NT2/D1 (cell line): ENCODE results near the gene ARHGEF19.
A peak's percentile ranks its signal among the peaks of the same experiment; 100 is the strongest.

Experiments
- DNase-seq: peaks from one replicate; pipeline ENCODE4 v3.0.0-alpha.2; 2011; ENCODE audit warnings: low read depth, low spot score
- H3K27me3 ChIP-seq: 2 replicates; pipeline ENCODE4 v1.6.0; 2011; ENCODE audit warnings: mild to moderate bottlenecking; ENCODE audit not compliant: insufficient read length, insufficient read depth
- H3K36me3 ChIP-seq: 2 replicates; pipeline ENCODE4 v1.6.1; 2011; ENCODE audit warnings: mild to moderate bottlenecking, low read length, mixed read lengths; ENCODE audit not compliant: insufficient read depth, insufficient read length
- H3K4me1 ChIP-seq: 2 replicates; pipeline ENCODE4 v1.5.1; 2011; ENCODE audit not compliant: insufficient read depth, insufficient read length
- H3K4me3 ChIP-seq: 2 replicates; pipeline ENCODE4 v1.5.1; 2011; ENCODE audit warnings: low read depth; ENCODE audit not compliant: insufficient read length
- H3K9ac ChIP-seq: 2 replicates; pipeline ENCODE4 v1.6.0; 2011; ENCODE audit warnings: low read depth; ENCODE audit not compliant: insufficient read length
- H3K9me3 ChIP-seq: 2 replicates; pipeline ENCODE4 v1.5.1; 2011; ENCODE audit warnings: mild to moderate bottlenecking, low read length; ENCODE audit not compliant: insufficient read depth
- SUZ12 ChIP-seq: IDR thresholded peaks from 2 replicates; pipeline ENCODE4 v1.6.1; 2011; ENCODE audit not compliant: insufficient read length, insufficient read depth; ENCODE audit errors: extremely low read depth
- YY1 ChIP-seq: IDR thresholded peaks from 2 replicates; pipeline ENCODE4 v1.6.1; 2011; ENCODE audit not compliant: insufficient read length, insufficient read depth
- ZNF274 ChIP-seq: IDR thresholded peaks from 2 replicates; pipeline ENCODE4 v1.6.1; 2011; ENCODE audit warnings: mild to moderate bottlenecking, low read depth, low read length

The ARHGEF19 gene

DNA sequence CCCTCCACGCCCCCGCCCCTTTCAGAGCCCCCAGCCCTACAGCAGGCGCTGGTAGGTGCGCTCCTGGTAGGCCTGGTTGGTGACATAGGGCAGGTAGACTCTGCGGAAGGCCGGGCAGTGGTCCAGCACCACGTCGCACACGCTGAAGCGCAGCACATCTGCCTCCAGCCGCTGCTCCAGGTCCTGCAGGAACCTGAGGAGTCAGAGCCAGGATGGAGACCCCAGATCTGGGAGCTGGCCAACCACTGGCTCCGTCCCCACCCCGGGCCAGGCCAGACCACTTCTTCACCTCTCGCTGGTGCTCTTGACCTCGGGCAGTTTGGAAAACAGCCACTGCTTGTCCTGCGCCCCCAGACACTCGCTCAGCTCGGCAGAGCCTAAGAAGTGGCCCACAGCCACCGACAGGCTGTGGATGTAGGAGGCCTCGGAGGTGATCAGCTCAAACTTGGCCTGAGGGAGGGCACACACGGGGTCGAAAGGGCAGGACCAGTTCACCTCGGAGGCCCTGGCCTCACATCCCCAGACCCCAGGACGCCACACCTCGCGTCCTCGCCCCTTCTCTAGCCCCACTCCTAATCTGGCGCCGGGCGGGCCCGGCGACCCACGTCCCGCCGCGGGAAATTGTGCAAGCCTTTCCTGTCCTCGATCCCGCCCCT is 6.4 kb downstream of the ARHGEF19 start:
- peaks cover 7% of the 10 kb centered on the region for H3K4me1 ChIP-seq
- H3K27me3 ChIP-seq, result peaks cover 2% of the 10 kb centered on the region
- H3K9me3 ChIP-seq, result no peaks in the 10 kb centered on the region
- TF ChIP-seq SUZ12 (no peak), YY1 (no peak), ZNF274 (no peak)
- H3K9ac ChIP-seq, result peak overlapping the region; percentile 85
- peak overlapping the region; percentile 49 for H3K4me3 ChIP-seq
- peaks cover 22% of the 10 kb centered on the region for H3K36me3 ChIP-seq
- no peak for DNase-seq

DNA sequence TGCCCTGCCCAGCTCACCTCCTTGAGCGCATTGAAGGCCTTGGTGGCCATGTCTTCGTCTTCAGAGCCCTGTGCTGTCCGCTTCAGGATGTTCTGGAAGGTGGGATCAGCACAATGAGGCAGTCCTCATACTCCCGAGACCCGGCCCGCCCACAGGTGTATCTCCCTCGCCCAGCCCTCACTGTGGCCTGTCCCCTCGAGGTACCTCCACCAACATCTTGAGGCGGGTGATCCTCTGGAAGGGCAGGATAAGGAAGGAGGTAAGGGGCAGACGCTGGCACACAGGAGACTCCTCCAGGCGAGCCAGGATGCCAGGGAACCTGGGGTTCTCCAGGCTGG is 7.1 kb downstream of the ARHGEF19 start:
- Histone ChIP-seq H3K36me3 (peaks cover 23% of the 10 kb centered on the region), H3K4me3 (no peak overlapping the region), H3K9ac (no peak overlapping the region), H3K4me1 (peaks cover 7% of the 10 kb centered on the region), H3K9me3 (no peaks in the 10 kb centered on the region), H3K27me3 (peaks cover 2% of the 10 kb centered on the region)
- no peak for DNase-seq
- no peak for TF ChIP-seq YY1
- no peak for TF ChIP-seq SUZ12
- no peak for TF ChIP-seq ZNF274

DNA sequence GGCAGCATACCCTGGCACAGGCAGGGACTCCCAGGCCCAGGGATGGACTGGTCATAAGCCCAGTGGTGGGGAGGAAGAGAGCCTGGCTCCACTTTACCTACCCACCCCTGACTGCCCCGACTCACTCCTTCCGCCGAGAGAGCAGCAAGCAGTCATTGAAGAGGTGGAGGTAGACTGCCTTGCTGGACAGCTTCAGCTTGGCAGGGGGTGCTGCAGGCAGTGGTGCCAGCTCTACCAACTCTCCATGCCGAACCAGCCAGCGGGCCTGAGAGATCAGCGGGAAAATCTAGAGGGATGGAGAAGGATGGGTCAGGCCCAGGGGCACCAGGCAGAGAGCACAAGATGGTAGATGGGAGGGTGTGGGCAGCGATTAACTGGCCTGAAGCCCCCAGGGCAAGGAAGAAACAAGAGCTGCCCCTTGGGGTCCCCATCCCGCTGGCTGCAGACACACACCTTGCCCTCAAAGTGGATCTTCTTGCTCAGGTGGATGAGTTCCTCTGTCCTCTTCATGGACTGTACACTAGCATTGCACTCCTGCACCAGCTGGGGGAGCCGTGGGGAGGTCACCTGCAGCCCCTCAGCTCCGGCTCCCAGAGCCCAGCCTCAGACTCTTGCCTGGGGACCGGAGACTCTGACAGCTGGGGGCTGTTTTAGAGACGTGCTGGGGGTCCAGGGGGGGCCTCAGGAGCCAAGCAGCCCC is 7.7 kb downstream of the ARHGEF19 start:
- Histone ChIP-seq H3K36me3 (peaks cover 23% of the 10 kb centered on the region), H3K4me1 (peaks cover 7% of the 10 kb centered on the region), H3K9me3 (no peaks in the 10 kb centered on the region), H3K27me3 (peaks cover 2% of the 10 kb centered on the region), H3K9ac (no peak overlapping the region), H3K4me3 (no peak overlapping the region)
- no peak for DNase-seq
- TF ChIP-seq YY1 (no peak), SUZ12 (no peak), ZNF274 (no peak)

DNA sequence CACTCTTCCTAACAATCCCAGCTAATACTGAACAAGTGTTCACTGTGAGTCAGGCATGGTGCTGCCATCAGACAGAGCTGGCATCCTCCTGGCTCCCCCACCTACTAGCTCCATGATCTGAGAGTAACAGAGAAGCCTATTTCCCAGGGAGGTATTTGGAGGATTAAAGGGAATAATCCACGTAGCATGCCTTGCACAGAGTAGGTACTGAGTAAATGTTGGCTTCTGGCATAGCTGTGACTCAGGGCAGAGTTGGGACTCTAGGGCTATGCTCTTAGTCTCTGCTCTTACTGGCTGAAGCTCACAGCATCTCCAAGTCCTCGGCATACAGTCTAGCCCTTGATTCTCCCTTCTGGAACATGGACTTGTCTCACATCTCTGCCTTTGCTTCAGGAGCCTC is 8.2 kb downstream of the ARHGEF19 start:
- peaks cover 2% of the 10 kb centered on the region for H3K27me3 ChIP-seq
- H3K36me3 ChIP-seq, result peaks cover 23% of the 10 kb centered on the region
- no peak overlapping the region for H3K4me3 ChIP-seq
- peaks cover 9% of the 10 kb centered on the region for H3K4me1 ChIP-seq
- DNase-seq, result no peak
- TF ChIP-seq SUZ12 (no peak), YY1 (no peak), ZNF274 (no peak)
- no peak overlapping the region for H3K9ac ChIP-seq
- H3K9me3 ChIP-seq, result no peaks in the 10 kb centered on the region

DNA sequence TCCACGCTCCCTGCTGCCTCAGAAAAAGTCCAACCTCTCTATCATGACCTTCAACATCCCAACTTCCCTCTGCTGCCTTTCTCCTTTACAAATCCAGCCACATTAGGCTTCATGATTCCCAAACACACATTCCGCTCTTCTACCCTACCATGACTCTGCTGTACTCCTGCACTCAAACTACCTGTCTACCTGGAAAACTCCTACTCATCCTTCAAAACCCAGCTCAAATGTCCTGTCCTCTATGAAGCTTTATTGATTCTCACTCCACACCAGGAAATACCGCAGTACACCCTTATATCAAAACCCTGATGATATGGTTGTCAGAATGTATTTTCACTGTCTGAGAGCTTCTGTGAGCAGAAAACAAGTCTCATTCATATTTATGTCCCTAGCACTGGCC is 8.9 kb downstream of the ARHGEF19 start:
- DNase-seq, result no peak
- Histone ChIP-seq H3K4me3 (no peak overlapping the region), H3K9me3 (no peaks in the 10 kb centered on the region), H3K9ac (no peak overlapping the region), H3K27me3 (peaks cover 2% of the 10 kb centered on the region), H3K4me1 (peaks cover 9% of the 10 kb centered on the region), H3K36me3 (peaks cover 23% of the 10 kb centered on the region)
- no peak for TF ChIP-seq YY1
- TF ChIP-seq ZNF274, result no peak
- TF ChIP-seq SUZ12, result no peak

DNA sequence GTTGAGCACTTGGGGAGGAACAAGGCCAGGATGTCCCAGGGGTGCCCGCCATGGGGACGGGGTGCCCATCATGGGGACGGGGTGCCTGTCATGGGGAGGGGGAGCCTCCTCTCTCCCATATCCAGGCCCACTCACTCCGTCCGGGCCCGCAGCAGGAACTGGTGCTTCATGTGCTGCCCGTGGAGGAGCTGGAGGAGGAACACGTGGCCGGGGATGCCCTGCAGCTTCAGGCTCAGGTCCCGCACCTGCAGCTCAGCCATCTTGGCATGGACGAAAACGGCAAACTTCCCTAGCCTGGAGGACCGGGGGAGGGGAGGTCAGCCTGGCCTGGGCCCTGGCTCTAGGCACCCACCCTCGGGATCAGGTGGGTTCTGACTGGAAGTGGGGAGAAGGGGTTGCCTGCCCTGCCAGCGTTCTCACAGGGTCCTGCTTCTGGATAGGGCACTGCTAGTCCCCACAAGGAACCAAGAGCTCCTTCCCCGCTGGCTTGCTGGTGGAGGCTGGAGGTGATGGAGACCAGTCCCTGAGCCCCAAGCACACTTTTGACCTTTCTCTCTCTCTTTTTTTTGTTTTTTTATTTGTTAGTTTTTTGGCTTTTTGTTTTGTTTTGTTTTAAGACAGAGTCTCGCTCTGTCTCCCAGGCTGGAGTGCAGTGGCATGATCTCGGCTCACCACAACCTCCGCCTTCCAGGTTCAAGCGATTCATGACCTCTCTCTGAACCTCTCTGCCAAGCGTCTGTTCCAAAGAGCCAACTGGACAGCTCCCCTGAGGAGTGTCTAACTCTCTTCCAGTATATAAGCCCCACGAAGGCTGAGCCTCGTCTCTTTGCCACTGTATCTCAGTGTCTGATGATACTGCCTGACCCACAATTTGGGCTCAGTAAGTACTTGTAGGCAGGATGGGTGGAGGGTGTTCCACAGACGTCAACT is 9.9 kb downstream of the ARHGEF19 start:
- Histone ChIP-seq H3K9ac (no peak overlapping the region), H3K27me3 (peaks cover under 1% of the 10 kb centered on the region), H3K4me1 (peaks cover 6% of the 10 kb centered on the region), H3K36me3 (peaks cover 27% of the 10 kb centered on the region), H3K4me3 (no peak overlapping the region), H3K9me3 (no peaks in the 10 kb centered on the region)
- TF ChIP-seq YY1, result no peak
- no peak for TF ChIP-seq ZNF274
- TF ChIP-seq SUZ12, result no peak
- no peak for DNase-seq

DNA sequence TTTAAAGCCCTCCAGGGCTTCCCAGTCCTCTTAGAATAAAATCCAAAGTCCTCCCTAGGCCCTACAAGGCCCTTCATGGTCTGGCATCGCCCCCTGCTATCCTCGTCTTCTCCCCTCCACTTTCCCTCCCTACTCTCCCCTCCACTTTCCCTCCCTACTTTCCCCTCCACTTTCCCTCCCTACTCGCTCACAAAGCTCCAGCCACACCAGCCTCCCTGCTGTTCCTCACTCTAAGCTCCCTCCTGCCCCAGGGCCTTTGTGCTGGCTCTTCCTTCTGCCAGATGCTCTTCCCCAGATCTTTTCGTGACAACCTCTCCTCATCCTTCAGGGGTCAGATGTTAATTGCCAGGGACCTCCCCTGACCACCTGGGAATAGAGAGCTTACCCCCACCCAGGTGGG is 12.8 kb downstream of the ARHGEF19 start:
- peaks cover 24% of the 10 kb centered on the region for H3K36me3 ChIP-seq
- H3K27me3 ChIP-seq, result no peaks in the 10 kb centered on the region
- no peak for DNase-seq
- no peak for TF ChIP-seq YY1
- TF ChIP-seq ZNF274, result no peak
- TF ChIP-seq SUZ12, result no peak
- H3K4me3 ChIP-seq, result no peak overlapping the region
- H3K9ac ChIP-seq, result no peak overlapping the region
- H3K9me3 ChIP-seq, result no peaks in the 10 kb centered on the region
- peaks cover 2% of the 10 kb centered on the region for H3K4me1 ChIP-seq
